CD14-positive monocyte (primary cell): ENCODE data around the gene NGLY1. TPM values are rescaled to one million over a fixed set of nuclear protein-coding genes. Genes with fewer than 3 reads are reported as not detected.

Experiments used
- DNase-seq, 3 donors: peaks; one replicate each; pipeline ENCODE4 v3.0.0-alpha.2; 2011 to 2022
- H2AFZ ChIP-seq: 2 replicates; pipeline ENCODE4 v1.6.0; 2012; ENCODE audit warnings: mild to moderate bottlenecking, low read depth, low read length, inconsistent platforms; ENCODE audit not compliant: insufficient read depth, poor library complexity, severe bottlenecking
- H3K27ac ChIP-seq, 2 donors: 1 replicate in 1 of 2; 2 replicates in 1 of 2; pipeline ENCODE4 v1.5.1; 2012 to 2013; ENCODE audit warnings: low read length in 2 of 2, control low read depth in 1 of 2, inconsistent platforms in 1 of 2, low read depth in 1 of 2, mild to moderate bottlenecking in 1 of 2
- H3K27me3 ChIP-seq, 2 donors: one replicate each; pipeline versions ENCODE4 v1.6.0 to v1.6.1; 2011 to 2013; ENCODE audit warnings: low read length in 2 of 2; ENCODE audit not compliant: control insufficient read depth in 2 of 2, insufficient read depth in 2 of 2
- H3K36me3 ChIP-seq, 2 donors: replicated peaks in 1 of 2; 1 replicate in 1 of 2; 2 replicates in 1 of 2; pipeline versions ENCODE4 v1.5.1 to v1.6.1; 2012 to 2013; ENCODE audit warnings: low read length in 2 of 2, control low read depth in 1 of 2, inconsistent platforms in 1 of 2, mild to moderate bottlenecking in 1 of 2; ENCODE audit not compliant: insufficient read depth in 2 of 2, control insufficient read depth in 1 of 2
- H3K4me1 ChIP-seq, 2 donors: 1 replicate in 1 of 2; 2 replicates in 1 of 2; pipeline versions ENCODE4 v1.5.1 to v1.6.1; 2012 to 2013; ENCODE audit warnings: low read length in 2 of 2, control low read depth in 1 of 2, inconsistent platforms in 1 of 2, mild to moderate bottlenecking in 1 of 2, moderate library complexity in 1 of 2; ENCODE audit not compliant: insufficient read depth in 2 of 2, control insufficient read depth in 1 of 2
- H3K4me2 ChIP-seq: replicated peaks from 2 replicates; pipeline ENCODE3; 2012; ENCODE audit warnings: low read length, moderate library complexity, mild to moderate bottlenecking; ENCODE audit not compliant: poor library complexity, severe bottlenecking; ENCODE audit errors: extremely low read depth
- H3K4me3 ChIP-seq, 3 experiments: fragments of 200-600 bp in 1 of 3; sonication (generic) in 1 of 3; replicated peaks in 1 of 3; 1 replicate in 2 of 3; 2 replicates in 1 of 3; pipeline ENCODE4 v1.5.1; 2011 to 2013; ENCODE audit warnings: low read length in 3 of 3, mild to moderate bottlenecking in 3 of 3, control low read depth in 2 of 3, low read depth in 2 of 3, inconsistent platforms in 1 of 3, moderate library complexity in 1 of 3
- H3K79me2 ChIP-seq: 2 replicates; pipeline ENCODE4 v1.6.0; 2012; ENCODE audit warnings: mild to moderate bottlenecking, control low read depth, inconsistent platforms, low read length, moderate library complexity; ENCODE audit not compliant: insufficient read depth
- H3K9ac ChIP-seq: 2 replicates; pipeline ENCODE4 v1.6.0; 2017; ENCODE audit warnings: low read length, mild to moderate bottlenecking; ENCODE audit not compliant: insufficient read depth, poor library complexity, severe bottlenecking
- H3K9me3 ChIP-seq, 2 donors: replicated peaks in 1 of 2; 1 replicate in 1 of 2; 2 replicates in 1 of 2; pipeline versions ENCODE4 v1.5.1 to v1.6.1; 2012 to 2013; ENCODE audit warnings: low read length in 2 of 2, control low read depth in 1 of 2; ENCODE audit not compliant: control insufficient read depth in 1 of 2, insufficient read depth in 1 of 2
- H4K20me1 ChIP-seq: 2 replicates; pipeline ENCODE4 v1.6.0; 2012; ENCODE audit warnings: mild to moderate bottlenecking, low read length, control low read depth, moderate library complexity; ENCODE audit not compliant: insufficient read depth
- H3K27ac Mint-ChIP-seq, 7 donors: one replicate each; pipeline ENCODE4 v1.8.0; 2020; ENCODE audit warnings: mild to moderate bottlenecking in 7 of 7, mixed read lengths in 7 of 7, moderate library complexity in 6 of 7, inconsistent platforms in 2 of 7
- H3K27me3 Mint-ChIP-seq, 3 donors: one replicate each; pipeline ENCODE4 v1.8.0; 2021 to 2022; ENCODE audit warnings: low read depth in 3 of 3, mild to moderate bottlenecking in 3 of 3, mixed read lengths in 3 of 3, moderate library complexity in 3 of 3, inconsistent platforms in 1 of 3
- H3K36me3 Mint-ChIP-seq, 2 donors: one replicate each; pipeline ENCODE4 v1.8.0; 2020; ENCODE audit warnings: mixed read lengths in 2 of 2, inconsistent platforms in 1 of 2, mild to moderate bottlenecking in 1 of 2
- H3K4me1 Mint-ChIP-seq: one replicate; pipeline ENCODE4 v1.8.0; 2020; ENCODE audit warnings: mild to moderate bottlenecking, mixed read lengths
- H3K4me3 Mint-ChIP-seq, 2 donors: one replicate each; pipeline ENCODE4 v1.8.0; 2020; ENCODE audit warnings: mild to moderate bottlenecking in 2 of 2, mixed read lengths in 2 of 2, moderate library complexity in 1 of 2
- H3K9me3 Mint-ChIP-seq, 7 donors: one replicate each; pipeline ENCODE4 v1.8.0; 2020 to 2022; ENCODE audit warnings: mixed read lengths in 7 of 7, mild to moderate bottlenecking in 6 of 7, moderate library complexity in 6 of 7, inconsistent platforms in 2 of 7
- CTCF ChIP-seq: fragments of 200-600 bp; IDR thresholded peaks from one replicate; pipeline ENCODE4 v1.8.0; 2022; ENCODE audit warnings: antibody characterized with exemption, mild to moderate bottlenecking
- WGBS: methylation state at CpG from one replicate; pipeline ENCODE4 v1.1.5; 2013; ENCODE audit warnings: missing lambda C conversion rate; ENCODE audit not compliant: insufficient coverage; 5-methylcytosine and 5-hydroxymethylcytosine counted together
- intact Hi-C, 2 donors: fragments of 100-400 bp; cut with micrococcal nuclease; formaldehyde crosslinking; loops; one replicate each; pipeline versions ENCODE4 v1.15.0 to v1.15.1; 2023
- polyA plus RNA-seq, 3 donors: library from polyadenylated mRNA; depleted of rRNA in 1 of 3; unstranded in 2 of 3; stranded (reverse) in 1 of 3; fragments of 300-500 nt in 2 of 3; fragments of >200 nt in 1 of 3; fragmentation: Illumina TruSeq in 2 of 3; gene quantifications; 1 replicate in 2 of 3; 2 replicates in 1 of 3; pipeline ENCODE4 v1.2.3, GENCODE V29; 2012 to 2021

NGLY1 gene
- polyA plus RNA-seq, 3 donors, result 11.4 to 33.4 (median 29.6) TPM

GRCh38 chr3:25789209-25789595, 6.0 kb upstream of the NGLY1 start:
- H3K4me3 Mint-ChIP-seq, result peak overlapping the region; percentile 95 to 98
- no peak for TF ChIP-seq CTCF
- peak overlapping the region; percentile 85 for H2AFZ ChIP-seq
- H3K9ac ChIP-seq, result peak overlapping the region; percentile 81
- peak overlapping the region in 1 of 2 donors; percentile 95 for H3K27ac ChIP-seq
- intact Hi-C loops, result no loop called here
- peaks cover 23% of the 10 kb centered on the region for H3K4me1 Mint-ChIP-seq
- H3K27me3 Mint-ChIP-seq, result peaks cover 0 to 2% (median 0%) of the 10 kb centered on the region in 3 donors
- peaks cover 0 to 3% of the 10 kb centered on the region in 2 donors for H3K36me3 Mint-ChIP-seq
- H3K79me2 ChIP-seq, result peaks cover 19% of the 10 kb centered on the region
- 29% methylated on average over 1 of the region's 2 CpGs for WGBS
- H3K27ac Mint-ChIP-seq, result peak overlapping the region in 5 of 7 donors; percentile 92 to 98 (median 96)
- H3K9me3 ChIP-seq, result no peaks in the 10 kb centered on the region
- H3K4me2 ChIP-seq, result peak overlapping the region; percentile 83
- peak overlapping the region; percentile 86 to 95 (median 92) for H3K4me3 ChIP-seq
- H3K4me1 ChIP-seq, result peaks cover 17 to 20% of the 10 kb centered on the region in 2 donors
- H4K20me1 ChIP-seq, result no peaks in the 10 kb centered on the region
- no peaks in the 10 kb centered on the region for H3K9me3 Mint-ChIP-seq
- H3K36me3 ChIP-seq, result peaks cover 4 to 7% of the 10 kb centered on the region in 2 donors
- no peaks in the 10 kb centered on the region for H3K27me3 ChIP-seq
- no peak for DNase-seq

- H3K27ac ChIP-seq, result no peak overlapping the region
- no peak for TF ChIP-seq CTCF
- H2AFZ ChIP-seq, result no peak overlapping the region
- no peak for DNase-seq
- no peaks in the 10 kb centered on the region for H3K9me3 ChIP-seq
- no peak overlapping the region for H3K4me2 ChIP-seq
- no peaks in the 10 kb centered on the region for H3K36me3 Mint-ChIP-seq
- peaks cover 28% of the 10 kb centered on the region for H3K4me1 Mint-ChIP-seq
- H4K20me1 ChIP-seq, result no peaks in the 10 kb centered on the region
- H3K79me2 ChIP-seq, result peaks cover 23% of the 10 kb centered on the region
- peaks cover 23 to 29% of the 10 kb centered on the region in 2 donors for H3K4me1 ChIP-seq
- peak overlapping the region in 1 of 7 donors; percentile 64 for H3K27ac Mint-ChIP-seq
- H3K27me3 ChIP-seq, result no peaks in the 10 kb centered on the region
- H3K9ac ChIP-seq, result no peak overlapping the region
- no peaks in the 10 kb centered on the region for H3K9me3 Mint-ChIP-seq
- no peak overlapping the region for H3K4me3 Mint-ChIP-seq
- no peaks in the 10 kb centered on the region for H3K36me3 ChIP-seq
- 100% methylated on average over 2 of the region's 3 CpGs for WGBS
- intact Hi-C loops, result no loop called here
- H3K4me3 ChIP-seq, result no peak overlapping the region
- H3K27me3 Mint-ChIP-seq, result peaks cover 0 to 2% (median 0%) of the 10 kb centered on the region in 3 donors
These were observed 4.4 kb upstream of the NGLY1 start for GRCh38 chr3:25787689-25788088.
